GM12873 (cell line): Measurements from ENCODE around the gene GEMIN5.

Experiments used
- CTCF ChIP-seq: IDR thresholded peaks from 2 replicates; pipeline ENCODE4 v1.5.1; 2012; ENCODE audit warnings: low read depth, mild to moderate bottlenecking, moderate library complexity, low read length, control low read depth; ENCODE audit not compliant: insufficient read depth; ENCODE audit errors: missing control alignments

Gene GEMIN5

GRCh38 chr5:154940375-154940771, 2.4 kb upstream of the GEMIN5 start:
- no peak for TF ChIP-seq CTCF

GRCh38 chr5:154937186-154937717, 759 bp downstream of the GEMIN5 start:
- TF ChIP-seq CTCF = no peak

DNA sequence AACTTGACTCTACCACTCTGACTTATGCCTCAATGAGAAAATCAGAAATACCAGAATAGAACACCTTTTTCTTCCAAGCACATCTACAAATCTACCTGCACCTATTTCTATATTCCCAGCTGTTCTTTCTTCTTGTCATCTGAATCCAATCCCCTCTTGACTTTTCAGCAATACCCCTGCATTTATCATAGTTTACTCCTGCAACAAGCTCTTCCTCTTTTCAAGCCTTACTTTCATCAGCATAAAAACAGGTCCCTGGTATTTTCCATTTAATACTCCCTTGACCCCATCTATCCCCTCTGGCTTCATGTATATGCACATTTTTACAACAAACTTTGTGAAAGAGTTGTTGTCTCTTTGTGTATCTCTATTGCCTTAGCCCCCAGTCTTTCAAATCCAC, 3.1 kb downstream of the GEMIN5 start:
- TF ChIP-seq CTCF = no peak

- TF ChIP-seq CTCF = no peak
Measured at GRCh38 chr5:154933537-154933936, 4.5 kb downstream of the GEMIN5 start.

DNA sequence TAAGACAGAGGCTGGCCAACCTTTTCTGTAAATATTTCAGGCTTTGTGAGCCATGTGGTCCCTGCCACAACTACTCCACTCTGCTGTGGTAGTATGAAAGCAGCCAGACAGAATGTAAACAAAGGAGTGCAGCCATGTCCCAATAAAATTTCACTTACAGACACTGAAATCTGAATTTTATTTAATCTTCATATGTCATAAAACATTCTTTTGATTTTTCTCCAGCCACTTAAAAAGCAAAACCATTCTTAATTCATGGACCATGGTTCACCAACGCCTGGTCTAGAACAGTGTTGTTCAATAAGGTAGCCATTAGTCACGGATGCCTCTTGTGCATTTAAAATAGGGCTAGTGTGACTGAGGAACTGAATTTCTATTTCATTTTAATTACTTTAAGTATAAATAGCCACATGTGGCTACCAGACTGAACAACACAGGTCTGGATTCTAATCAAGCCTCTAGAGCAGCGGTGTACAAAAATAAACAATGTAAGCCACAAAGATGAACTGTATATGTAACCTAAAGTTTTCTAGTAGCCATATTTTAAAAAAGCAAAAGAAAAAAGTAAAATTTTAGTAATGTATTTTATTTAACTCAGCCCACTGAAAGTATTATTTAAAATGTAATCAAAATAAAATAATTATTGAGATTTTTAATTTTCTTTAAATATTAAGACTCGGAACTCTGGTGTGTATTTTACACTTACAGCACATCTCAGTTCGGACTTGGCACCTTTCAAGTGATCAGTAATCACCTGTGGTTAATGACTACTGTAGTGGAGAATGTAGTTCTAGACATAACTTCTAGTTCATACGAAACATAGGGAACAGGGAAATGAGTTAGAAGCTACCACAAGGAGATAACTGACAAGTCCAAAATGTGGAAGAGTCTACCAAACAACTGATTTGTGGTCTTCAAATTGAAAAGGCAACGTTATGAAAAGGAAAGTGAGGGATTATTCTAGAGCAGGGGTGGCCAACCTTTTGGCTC, 14.3 kb downstream of the GEMIN5 start:
- no peak for TF ChIP-seq CTCF

DNA sequence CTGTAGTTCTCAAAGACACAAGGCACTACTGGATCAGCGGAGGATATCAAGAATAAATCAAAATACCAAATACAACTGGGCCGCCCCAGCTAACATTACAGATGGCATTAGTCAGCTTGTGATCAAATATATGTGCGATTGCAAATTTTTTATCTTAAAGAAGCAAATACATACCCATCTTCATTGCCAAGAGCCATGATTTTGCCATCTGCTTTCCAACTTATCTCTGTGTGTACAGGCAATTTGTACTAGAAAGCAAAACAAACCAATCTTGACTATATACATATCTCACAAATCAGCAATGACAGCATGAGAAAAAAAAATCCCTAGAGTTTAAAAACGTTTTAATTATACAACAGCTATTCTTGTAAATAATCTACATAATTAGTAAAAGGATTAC, 20.3 kb downstream of the GEMIN5 start:
- TF ChIP-seq CTCF = no peak

GRCh38 chr5:154916874-154917273, 21.1 kb downstream of the GEMIN5 start:
- no peak for TF ChIP-seq CTCF
